Measurements from ENCODE around the gene TCF25. TPM values are rescaled to one million over a fixed set of nuclear protein-coding genes. Genes with fewer than 3 reads are reported as not detected.
A peak's percentile ranks its signal among the peaks of the same experiment; 100 is the strongest.

The TCF25 gene
- total RNA-seq, 1 donor from 2014 or later = 177 TPM

DNA sequence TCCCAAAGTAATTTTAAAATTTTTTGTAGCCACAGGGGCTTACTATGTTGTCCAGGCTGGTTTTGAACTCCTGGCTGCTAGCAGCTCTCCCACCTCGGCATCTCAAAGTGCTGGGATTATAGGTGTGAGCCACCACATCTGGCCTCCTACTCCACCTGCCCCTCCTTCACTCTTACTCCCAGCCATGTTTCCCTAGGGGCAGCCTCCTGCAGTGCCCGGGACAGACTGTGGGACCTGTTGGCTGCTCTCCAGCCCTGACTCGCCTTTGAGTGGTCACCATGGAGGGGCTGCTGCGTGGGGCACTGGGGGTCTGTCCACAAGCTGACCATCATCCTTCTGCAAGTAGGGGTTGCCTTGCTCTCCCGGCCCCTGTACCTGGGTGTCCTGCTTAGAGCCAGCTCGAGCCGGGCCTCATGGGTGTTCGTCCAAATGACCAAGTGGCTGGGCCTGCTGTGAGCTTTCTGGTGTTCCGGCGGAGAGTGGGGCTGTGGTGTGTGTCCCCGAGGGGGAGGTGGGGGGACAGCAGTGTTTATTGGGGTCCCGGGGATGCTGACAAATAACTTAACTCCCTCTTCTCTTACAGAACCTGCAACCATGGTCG is 28.6 kb upstream of the TCF25 start:
- DNase-seq (ENCODE audit: low spot score in 2 of 2) (no peak), FAIRE-seq (no peak)

DNA sequence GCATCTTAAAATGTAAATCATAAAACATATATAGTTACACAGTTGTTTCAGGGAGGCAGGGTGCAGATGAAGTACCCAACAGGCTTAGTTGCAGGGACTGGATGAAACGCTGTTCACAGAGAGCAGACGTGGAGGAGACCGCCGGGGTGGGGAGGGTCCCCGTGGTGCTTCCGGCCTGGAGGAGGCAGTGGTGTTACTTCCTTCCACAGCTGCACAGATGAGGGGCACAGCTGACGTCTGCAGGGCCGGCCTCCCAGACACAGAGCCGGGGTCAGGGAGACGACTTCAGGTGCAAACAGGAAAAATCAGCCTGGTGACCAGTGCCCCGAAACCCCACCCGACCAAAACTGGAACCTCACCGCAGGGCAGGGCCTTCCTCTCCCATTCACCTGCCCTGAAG is 28.0 kb upstream of the TCF25 start:
- FAIRE-seq (no peak), DNase-seq (ENCODE audit: low spot score in 2 of 2) (no peak)

DNA sequence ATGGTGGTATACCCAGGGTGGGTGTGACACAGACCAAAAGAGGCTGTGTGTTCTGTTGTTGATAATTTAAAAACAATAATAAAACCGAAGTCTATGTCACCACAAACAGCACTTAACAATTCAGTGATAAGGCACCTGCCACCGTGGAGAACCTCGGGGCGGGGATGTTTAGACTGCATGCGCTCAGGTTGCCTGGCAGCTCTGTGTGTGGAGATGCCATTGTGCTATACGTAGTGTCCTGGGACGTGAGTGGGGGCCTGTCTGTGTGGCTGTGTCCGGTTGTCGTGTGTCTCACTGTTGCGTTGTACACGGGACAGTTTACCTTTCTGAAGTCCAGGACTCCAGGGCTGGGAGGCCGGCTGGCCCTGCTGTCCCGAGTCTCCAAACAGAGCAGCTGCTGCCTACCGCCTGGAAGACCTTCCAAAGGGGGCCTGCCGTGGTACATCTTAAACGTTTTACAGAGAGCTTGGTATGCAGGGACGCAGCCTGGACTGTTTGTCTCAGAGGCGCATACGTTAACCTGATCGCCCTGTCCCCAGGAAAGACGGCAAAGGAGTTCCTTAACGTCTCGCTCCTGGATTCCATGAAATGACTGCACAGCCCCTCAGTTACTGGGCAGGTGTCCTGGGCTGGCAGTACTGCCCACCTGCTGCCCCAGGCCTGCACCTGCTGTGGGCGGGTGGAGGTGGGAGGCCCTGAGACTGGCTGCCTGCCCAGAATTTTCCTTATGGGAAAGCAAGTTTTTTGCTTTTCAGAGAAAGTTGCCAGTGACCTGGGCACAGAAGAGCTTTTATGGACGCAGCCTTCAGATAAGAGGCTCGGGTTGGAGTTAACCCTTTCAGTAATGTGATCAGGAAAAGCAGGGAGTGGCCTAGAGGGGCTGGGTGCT is 26.1 kb upstream of the TCF25 start:
- FAIRE-seq (no peak), DNase-seq (ENCODE audit: low spot score in 2 of 2) (no peak)

DNA sequence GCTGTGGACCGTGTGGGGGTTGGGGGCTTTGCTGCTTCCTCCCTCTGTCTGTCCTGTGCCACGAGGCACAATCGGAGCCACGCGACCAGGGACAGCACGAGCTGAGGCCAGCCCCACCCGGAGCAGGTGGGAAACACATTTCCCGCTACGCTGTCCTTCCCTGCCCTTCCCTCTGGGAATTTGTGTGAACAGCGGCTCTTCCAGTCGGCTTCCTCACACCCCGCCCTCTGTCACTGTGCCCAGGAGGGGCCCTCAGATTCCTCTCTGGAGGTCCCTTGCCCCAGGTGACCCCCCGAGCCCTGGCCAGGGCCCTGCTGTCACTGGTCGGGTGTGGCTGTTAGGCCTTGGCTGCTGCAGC is 25.5 kb upstream of the TCF25 start:
- no peak for DNase-seq (ENCODE audit: low spot score in 2 of 2)
- FAIRE-seq = no peak

DNA sequence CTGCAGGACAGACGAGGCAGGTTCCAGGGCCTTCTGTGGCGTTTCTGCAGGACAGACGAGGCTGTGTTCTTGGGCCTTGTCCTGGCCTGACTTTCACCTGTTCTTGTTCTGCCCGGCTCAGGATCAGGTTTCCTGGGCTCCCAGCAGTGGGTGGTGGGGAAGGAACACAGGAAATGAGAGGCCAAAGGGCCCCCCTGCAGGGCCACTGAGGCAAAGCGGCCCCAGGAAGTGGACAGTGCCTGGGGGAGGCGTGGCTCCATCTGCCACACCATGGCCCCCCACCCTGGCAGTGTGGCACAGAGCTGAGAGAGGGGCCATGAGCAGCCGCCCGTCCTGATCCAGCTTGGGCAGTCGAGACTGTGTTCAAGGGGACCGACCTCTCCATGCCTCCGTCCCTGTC is 24.4 kb upstream of the TCF25 start:
- FAIRE-seq (no peak), DNase-seq (ENCODE audit: low spot score in 2 of 2) (no peak)

DNA sequence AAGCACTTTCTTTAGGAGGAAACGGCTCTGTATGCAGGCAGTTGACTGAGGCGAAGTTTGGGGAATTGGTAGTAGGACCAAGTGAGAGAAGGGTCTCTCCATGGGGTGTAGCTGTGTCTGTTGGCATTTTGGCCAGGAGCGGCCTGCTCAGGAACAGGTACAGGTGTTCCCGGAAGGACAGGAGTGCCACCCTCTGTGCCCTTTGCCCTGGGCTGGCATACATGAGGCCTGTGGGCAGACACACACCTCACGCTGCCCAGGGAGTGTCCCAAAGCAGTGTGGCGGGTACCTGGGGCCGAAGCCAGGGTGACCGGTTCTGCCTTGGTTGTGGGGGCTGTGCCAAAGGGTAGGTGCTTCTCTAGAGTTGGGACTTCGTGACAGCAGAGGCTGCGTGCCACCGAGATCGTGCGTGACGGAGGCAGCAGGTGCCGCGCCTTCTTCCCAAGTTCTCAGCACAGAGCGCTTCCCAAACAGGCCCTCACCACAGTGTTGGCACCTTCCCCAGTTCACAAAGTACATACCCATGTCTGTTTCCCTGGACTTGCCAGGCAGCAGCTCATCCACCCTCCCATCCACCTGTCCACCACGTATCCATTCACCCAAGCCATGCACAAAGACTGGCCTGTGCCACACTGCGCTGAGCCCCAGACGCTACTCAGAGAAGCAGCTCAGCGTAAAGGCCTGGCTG is 19.9 kb upstream of the TCF25 start:
- no peak for FAIRE-seq
- no peak for DNase-seq (ENCODE audit: low spot score in 2 of 2)

DNA sequence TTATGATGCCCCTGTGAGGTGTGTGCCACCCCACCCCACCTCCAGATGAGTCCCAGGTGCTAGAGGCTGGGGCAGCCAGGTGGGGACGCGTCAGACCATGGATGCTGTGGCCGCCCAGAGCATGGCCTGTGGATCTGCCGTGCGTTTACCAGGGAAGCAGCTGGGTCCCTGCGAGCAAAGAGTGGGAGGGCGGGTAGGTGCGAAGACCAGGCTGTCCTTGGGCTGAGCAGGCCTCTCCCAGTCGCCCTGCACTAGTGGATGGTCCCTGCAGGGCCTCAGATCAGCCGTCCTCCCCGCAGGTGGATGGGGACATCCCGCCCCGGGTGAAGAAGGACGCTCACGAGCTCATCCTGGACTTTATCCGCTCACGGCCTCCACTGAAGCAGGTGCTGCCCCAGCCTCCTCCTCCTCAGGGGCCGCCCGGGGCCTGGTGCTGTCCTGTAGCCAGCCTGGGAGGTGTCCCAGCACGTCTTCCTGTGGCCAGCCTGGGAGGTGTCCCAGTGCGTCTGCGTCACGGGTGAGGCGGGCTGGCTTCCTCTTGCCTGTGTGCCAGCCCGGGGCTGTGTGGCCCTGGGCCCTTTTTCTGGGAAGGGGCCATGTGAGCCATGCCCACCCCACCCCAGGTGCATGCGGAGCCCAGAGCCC is 18.0 kb upstream of the TCF25 start:
- FAIRE-seq (no peak), DNase-seq (ENCODE audit: low spot score in 2 of 2) (no peak)

DNA sequence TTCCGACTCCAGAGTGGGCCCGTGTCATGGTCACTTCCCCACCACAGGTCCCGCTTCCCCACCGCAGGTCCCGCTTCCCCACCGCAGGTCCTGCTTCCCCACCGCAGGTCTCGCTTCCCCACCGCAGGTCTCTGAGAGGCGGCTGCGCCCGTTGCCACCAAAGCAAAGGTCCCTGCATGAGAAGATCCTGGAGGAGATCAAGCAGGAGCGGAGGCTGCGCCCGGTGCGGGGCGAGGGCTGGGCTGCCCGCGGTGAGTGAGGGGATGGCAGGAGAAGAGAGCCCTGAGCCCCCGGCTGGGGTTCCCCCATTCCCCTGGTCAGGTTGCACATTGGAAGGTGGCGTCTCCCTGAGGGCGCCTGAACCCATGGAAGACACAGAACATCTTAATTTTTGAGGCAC is 17.4 kb upstream of the TCF25 start:
- FAIRE-seq (no peak), DNase-seq (ENCODE audit: low spot score in 2 of 2) (no peak)

DNA sequence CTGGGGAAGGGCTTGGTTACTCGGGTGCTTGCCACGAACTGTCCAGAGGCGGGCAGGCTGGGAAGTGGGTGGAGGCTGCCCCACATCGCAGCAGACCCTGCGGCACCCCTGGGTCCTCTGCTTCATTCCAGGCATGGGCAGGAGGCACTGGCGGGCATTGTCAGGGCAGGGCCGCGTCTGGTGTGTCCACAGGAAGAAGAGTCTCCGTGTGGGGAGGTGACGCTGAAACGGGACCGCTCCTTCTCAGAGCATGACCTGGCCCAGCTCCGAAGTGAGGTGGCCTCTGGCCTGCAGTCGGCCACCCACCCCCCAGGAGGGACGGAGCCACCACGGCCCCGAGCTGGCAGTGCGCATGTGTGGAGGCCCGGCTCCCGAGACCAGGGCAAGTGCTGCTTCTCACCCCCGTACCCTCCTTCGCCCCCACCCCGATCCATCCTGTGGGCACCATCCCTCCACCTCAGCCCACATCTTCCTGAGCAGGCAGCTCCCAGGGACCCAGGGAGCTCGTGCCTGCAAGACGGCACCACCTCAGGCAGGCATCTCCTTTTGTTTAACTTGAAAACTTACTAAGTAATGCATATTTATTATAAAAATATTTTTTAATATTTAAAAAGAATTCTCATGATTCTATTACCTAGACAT is 14.3 kb upstream of the TCF25 start:
- no peak for DNase-seq (ENCODE audit: low spot score in 2 of 2)
- no peak for FAIRE-seq

DNA sequence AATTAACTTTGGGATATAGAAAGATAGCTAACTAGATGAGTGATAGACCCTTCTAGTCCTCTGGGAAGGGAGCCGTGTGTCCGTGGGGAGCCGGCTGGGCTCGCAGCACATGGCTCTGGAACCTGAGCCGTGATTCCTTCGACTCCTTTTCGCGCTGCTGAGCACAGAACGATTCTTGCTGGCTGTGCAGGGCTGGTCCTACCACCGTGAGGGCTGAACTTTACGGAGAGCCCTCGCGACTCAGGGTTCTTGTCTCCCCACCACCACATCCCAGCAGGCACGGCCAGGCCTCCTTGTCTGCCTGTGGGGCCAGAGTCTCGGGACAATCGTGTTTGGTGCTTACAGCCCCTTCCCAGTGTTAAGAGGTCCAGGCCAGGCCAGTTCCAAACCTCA is 13.8 kb upstream of the TCF25 start:
- FAIRE-seq (no peak), DNase-seq (ENCODE audit: low spot score in 2 of 2) (no peak)

DNA sequence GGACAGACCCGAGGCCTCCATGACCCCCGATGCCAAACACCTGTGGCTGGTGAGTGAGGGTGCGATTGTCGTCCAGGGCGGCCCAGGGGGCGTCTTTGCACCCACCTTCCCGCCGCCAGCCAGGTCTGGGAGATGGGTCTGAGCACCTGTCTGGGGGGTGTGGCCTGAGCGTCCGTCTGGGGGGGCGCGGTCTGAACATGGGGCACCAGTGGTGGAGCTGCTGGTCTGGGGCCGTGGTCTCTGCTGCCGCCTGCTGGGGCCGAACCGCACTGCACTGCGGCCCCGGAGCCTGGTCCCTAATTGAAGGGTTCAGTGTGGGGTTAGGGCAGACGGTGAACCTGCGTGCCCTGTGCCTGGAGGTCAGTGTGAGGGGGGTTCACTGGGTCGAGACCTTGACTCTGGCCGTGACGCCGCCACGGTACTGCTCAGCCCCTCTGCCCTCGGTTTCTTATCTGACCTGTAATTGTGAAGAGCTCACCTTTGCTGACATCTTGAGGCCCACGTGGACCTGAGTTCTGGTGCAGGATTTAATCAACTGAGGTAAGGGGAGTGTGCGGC is 12.6 kb upstream of the TCF25 start:
- FAIRE-seq = no peak

DNA sequence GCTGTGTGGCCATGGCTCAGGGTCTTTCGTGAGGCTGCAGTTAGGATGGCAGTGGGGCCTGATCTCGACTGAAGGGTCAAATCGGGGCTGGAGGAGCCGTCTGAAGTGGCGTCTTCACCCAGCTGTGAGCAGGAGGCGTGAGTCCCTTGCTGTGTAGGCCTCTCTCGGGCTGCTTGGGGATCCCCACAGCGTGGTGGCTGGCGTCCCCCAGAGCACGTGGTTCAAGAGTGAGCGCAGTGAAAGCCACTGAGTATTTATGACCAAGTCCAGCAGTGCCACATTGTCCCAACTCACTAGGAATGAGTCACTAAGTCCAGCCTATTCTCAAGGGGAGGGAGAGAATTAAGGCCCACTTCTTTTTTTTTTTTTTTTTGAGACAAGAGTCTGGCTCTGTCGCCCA is 11.7 kb upstream of the TCF25 start:
- DNase-seq (ENCODE audit: low spot score in 2 of 2) (no peak), FAIRE-seq (no peak)

More for the DNA sequence above, 12.6 kb upstream of the TCF25 start:
- peak; percentile 80 to 90 for DNase-seq (ENCODE audit: low spot score in 2 of 2)

DNA sequence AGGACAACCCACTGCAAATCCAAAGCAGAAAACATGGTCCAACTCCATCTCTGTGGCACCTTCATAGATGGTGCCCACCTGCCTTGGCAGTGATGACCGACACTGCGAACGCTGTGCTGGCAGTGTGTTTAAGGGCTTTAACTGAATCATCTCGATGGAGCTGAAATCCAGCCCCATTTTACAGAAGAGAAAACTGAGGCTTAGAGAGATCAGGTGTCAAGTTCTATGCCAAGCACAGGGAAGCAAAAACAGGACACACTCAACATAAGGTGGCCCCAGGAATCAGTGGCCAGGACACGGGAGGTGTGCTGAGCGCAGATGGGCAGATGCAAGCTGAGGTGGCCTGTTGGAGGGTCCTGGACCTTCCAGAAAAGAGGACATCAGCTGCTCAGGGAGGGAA is 10.7 kb upstream of the TCF25 start:
- FAIRE-seq (no peak), DNase-seq (ENCODE audit: low spot score in 2 of 2) (no peak)

DNA sequence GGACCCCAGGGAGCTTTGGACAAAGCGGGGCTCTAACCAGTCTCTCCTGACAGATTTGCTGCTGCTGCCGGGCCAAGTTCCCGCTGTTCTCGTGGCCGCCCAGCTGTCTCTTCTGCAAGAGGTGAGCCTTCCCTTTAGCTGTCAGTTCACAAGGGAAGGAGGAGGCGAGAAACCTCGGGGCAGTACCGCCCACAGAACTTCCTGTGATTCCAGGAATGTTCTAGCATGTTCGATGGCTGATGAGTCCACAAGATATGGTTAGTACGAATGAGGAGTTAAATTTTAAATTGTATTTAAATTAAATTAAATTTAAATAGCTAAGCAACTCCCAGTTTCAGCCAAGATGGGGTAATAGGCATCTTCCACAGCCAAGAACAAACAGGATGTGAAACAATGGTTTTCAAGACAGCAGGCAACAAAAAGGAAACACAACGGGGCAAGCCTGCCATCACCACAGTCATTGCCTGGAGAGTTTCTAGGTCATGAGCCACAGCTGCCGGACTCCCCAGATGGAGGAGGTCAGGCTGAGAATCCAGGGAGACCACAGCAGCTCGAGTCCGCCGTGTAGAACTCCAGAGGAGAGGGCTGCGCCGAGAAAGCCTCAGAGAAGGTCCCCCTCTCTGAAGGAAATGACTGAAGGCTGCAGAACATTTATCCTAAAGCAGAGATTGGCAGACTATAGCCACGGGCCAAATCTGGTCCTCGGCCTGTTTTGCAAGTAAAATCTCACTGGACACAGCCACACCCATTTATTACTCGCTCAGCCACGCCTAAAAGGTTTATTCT is 9.5 kb upstream of the TCF25 start:
- peak in 1 of 2 donors; percentile 50 for DNase-seq (ENCODE audit: low spot score in 2 of 2)
- no peak for FAIRE-seq

DNA sequence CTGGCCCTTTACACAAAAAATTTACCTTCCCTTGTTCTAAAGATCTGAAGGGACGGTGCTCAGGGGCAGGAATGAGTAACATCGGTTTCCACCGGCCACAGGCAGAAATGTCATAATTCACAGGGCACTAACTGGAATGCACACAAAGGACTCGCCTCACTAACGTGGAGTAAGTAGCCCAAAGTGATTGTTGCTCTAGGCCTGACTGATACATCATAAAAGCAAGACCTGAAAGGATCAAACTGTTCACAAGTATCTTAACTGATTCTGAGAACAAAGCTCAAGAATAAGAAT is 8.9 kb upstream of the TCF25 start:
- DNase-seq (ENCODE audit: low spot score in 2 of 2) (no peak), FAIRE-seq (no peak)

DNA sequence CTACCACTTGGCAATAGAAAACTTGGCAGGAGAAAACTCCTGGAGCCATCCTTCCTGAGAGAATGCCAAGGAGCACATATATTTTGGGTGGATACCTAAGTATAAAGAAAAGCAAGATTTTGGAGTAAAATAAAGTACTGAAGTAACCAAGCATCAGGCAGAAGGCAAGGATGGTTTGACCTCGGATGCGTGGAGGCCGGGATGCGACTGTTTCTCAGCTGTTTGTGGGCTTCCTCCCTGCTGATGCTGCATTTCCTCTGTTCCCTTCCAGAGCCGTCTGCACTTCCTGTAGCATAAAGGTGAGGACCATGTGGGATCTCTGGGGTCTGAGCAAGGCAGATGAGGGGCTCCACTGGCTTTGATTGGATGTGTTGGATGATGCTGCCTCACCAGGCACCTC is 5.5 kb upstream of the TCF25 start:
- no peak for DNase-seq (ENCODE audit: low spot score in 2 of 2)
- no peak for FAIRE-seq

DNA sequence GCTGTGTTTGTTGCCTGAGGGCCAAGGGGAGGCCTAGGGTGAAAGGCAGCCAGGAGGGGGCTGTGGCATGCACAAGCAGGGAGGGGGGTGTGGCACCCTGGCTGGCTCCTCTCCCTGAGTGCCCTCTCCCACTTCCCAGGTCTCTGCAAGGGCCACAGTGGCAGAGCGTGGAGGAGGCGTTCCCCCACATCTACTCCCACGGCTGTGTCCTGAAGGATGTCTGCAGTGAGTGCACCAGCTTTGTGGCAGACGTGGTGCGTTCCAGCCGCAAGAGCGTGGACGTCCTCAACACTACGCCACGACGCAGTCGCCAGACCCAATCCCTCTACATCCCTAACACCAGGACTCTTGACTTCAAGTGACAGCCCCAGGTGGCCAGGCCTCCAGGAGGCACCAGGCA is 3.5 kb upstream of the TCF25 start:
- DNase-seq (ENCODE audit: low spot score in 2 of 2) (no peak), FAIRE-seq (no peak)

DNA sequence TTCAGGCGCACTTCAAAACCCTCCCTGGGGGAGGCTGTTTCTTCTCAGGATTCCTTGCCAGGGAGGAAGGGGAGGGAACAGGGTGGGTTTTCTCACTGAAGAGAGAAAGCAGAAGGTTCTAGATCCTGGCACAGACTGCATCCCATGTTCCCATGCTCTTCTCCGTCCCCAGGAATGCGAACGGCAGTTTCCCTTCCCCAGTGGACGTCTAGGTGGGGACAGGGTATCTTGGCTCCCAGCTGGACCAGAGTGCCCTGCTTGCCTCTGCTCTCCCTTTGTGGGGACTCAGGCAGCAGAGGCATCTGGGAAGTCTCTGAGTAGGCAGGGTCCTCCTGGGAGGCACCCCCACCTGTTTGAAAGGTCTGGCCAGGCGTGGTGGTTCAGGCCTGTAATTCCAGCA is 3.0 kb upstream of the TCF25 start:
- DNase-seq (ENCODE audit: low spot score in 2 of 2) (no peak), FAIRE-seq (no peak)

DNA sequence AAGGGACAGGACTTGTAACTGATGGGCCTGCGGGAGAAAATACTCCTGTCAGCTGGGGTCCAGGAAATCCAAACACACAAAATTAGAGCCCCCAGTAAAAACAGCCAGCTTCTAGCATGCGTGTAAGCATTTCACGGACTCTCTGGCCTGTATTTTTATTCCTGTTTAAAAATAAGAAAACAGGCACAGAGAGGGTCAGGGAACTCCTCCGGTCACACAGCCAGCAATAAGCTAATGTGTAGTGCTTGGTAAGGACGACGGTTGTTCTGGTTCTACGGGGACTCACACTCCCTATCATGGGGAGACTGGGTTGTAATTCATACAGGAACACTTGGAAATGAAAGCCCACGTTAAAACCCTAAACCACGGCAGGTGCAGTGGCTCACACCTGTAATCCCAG is 1.5 kb upstream of the TCF25 start:
- DNase-seq (ENCODE audit: low spot score in 2 of 2) = no peak
- FAIRE-seq = no peak

Measured in frontal cortex (tissue), 4 donors.